ENCODE results near the gene DPP10.

The DPP10 gene

DNA sequence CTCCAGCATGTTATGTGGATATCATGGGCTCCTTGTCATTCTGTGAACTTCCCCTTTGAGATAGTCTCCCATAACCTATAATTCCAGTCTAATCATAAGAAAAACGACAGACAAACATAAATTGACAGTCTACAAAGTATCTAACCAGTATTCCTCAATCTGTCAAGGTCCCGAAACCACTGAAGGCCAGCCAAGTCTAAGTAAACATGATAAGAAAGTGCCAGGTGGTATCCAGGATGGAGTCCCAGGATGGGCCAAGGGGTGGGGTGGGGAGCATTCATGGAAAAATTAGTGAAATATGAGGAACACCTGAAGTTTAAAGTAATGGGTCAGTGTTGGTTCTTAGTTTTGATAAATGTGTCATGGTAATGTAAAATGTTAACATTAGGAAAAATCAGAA, 355.5 kb downstream of the DPP10 start:
- TF ChIP-seq, protein P1, sequence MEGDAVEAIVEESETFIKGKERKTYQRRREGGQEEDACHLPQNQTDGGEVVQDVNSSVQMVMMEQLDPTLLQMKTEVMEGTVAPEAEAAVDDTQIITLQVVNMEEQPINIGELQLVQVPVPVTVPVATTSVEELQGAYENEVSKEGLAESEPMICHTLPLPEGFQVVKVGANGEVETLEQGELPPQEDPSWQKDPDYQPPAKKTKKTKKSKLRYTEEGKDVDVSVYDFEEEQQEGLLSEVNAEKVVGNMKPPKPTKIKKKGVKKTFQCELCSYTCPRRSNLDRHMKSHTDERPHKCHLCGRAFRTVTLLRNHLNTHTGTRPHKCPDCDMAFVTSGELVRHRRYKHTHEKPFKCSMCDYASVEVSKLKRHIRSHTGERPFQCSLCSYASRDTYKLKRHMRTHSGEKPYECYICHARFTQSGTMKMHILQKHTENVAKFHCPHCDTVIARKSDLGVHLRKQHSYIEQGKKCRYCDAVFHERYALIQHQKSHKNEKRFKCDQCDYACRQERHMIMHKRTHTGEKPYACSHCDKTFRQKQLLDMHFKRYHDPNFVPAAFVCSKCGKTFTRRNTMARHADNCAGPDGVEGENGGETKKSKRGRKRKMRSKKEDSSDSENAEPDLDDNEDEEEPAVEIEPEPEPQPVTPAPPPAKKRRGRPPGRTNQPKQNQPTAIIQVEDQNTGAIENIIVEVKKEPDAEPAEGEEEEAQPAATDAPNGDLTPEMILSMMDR (IDR thresholded peaks at IDR 0.05): no peak
- no peak overlapping the region for H3K9ac ChIP-seq
- no peaks in the 10 kb centered on the region for H3K79me2 ChIP-seq
- no peaks in the 10 kb centered on the region for H3K9me3 ChIP-seq (ENCODE audit: control insufficient read depth, low read length)
- H3K4me1 ChIP-seq: no peaks in the 10 kb centered on the region
- H3K36me3 ChIP-seq (ENCODE audit: control insufficient read depth, insufficient read depth, low read length): no peaks in the 10 kb centered on the region
- no peak overlapping the region for H3K27ac ChIP-seq
- H3K4me3 ChIP-seq (ENCODE audit: low read depth, low read length): no peak overlapping the region
- H3K4me2 ChIP-seq (ENCODE audit: low read length): no peak overlapping the region
- H3K27me3 ChIP-seq (ENCODE audit: control insufficient read depth, insufficient read depth, low read length): no peaks in the 10 kb centered on the region
- H2AFZ ChIP-seq: no peak overlapping the region

DNA sequence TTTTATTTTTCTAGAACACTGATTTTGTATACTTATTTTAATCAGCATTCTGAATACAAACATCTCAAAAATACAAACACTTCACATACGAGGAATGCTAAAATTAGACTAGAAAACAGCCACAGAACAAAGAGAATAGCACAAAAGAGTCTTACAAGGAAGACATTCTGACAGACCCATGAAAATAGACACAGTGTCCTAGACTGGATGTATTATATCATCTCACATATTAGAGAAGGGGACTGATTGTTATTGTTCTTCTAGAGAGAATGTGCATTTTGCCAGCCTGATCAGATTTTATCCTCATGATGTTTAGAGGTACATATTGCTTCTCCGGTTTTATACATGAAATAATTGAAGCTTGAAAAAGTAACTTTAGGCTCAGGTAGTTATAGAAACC, 357.9 kb downstream of the DPP10 start:
- TF ChIP-seq, protein P1 (IDR thresholded peaks at IDR 0.05): no peak
- no peaks in the 10 kb centered on the region for H3K4me1 ChIP-seq
- H3K36me3 ChIP-seq (ENCODE audit: control insufficient read depth, insufficient read depth, low read length): no peaks in the 10 kb centered on the region

GRCh38 chr2:114805195-114805594, 362.8 kb downstream of the DPP10 start:
- no peak overlapping the region for H3K4me3 ChIP-seq (ENCODE audit: low read depth, low read length)
- no peak overlapping the region for H3K9ac ChIP-seq
- no peaks in the 10 kb centered on the region for H3K4me1 ChIP-seq
- no peaks in the 10 kb centered on the region for H3K36me3 ChIP-seq (ENCODE audit: control insufficient read depth, insufficient read depth, low read length)
- no peaks in the 10 kb centered on the region for H3K79me2 ChIP-seq
- no peaks in the 10 kb centered on the region for H3K27me3 ChIP-seq (ENCODE audit: control insufficient read depth, insufficient read depth, low read length)
- H3K4me2 ChIP-seq (ENCODE audit: low read length): no peak overlapping the region
- no peaks in the 10 kb centered on the region for H3K9me3 ChIP-seq (ENCODE audit: control insufficient read depth, low read length)
- TF ChIP-seq, protein P1 (IDR thresholded peaks at IDR 0.05): no peak
- H2AFZ ChIP-seq: no peak overlapping the region
- H3K27ac ChIP-seq: no peak overlapping the region

More for the DNA sequence above, 357.9 kb downstream of the DPP10 start:
- Histone ChIP-seq H3K79me2 (no peaks in the 10 kb centered on the region), H3K27ac (no peak overlapping the region), H3K4me2 (ENCODE audit: low read length) (no peak overlapping the region), H2AFZ (no peak overlapping the region), H3K4me3 (ENCODE audit: low read depth, low read length) (no peak overlapping the region), H3K9me3 (ENCODE audit: control insufficient read depth, low read length) (no peaks in the 10 kb centered on the region), H3K9ac (no peak overlapping the region), H3K27me3 (ENCODE audit: control insufficient read depth, insufficient read depth, low read length) (no peaks in the 10 kb centered on the region)

DNA sequence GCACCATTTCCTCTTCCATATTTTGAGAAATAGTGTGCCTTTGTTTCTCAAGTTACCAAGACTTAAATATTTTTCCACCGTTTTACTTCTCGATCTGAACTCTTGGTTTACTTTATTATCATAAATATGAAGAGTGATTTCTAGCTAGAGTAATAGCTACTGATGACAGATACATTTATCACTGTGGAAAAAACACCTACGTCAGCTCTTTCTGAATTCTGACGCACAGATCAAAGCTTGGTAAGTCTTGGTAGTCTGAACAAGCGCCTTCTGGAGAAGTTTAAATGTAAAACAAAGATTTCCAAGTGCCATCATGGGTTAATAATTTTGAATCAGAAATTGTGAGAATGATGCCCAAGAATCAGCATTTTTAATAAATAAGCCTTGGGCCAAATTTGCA, 367.7 kb downstream of the DPP10 start:
- H3K4me2 ChIP-seq (ENCODE audit: low read length): no peak overlapping the region
- H3K4me3 ChIP-seq (ENCODE audit: low read depth, low read length): no peak overlapping the region
- H3K9ac ChIP-seq: no peak overlapping the region
- H3K79me2 ChIP-seq: no peaks in the 10 kb centered on the region
- no peak overlapping the region for H2AFZ ChIP-seq
- TF ChIP-seq, protein P1 (IDR thresholded peaks at IDR 0.05): no peak
- no peak overlapping the region for H3K27ac ChIP-seq
- H3K9me3 ChIP-seq (ENCODE audit: control insufficient read depth, low read length): no peaks in the 10 kb centered on the region
- H3K4me1 ChIP-seq: no peaks in the 10 kb centered on the region
- H3K36me3 ChIP-seq (ENCODE audit: control insufficient read depth, insufficient read depth, low read length): no peaks in the 10 kb centered on the region
- H3K27me3 ChIP-seq (ENCODE audit: control insufficient read depth, insufficient read depth, low read length): no peaks in the 10 kb centered on the region

GRCh38 chr2:114812261-114812660, 369.8 kb downstream of the DPP10 start:
- H3K9ac ChIP-seq: no peak overlapping the region
- no peak overlapping the region for H2AFZ ChIP-seq
- TF ChIP-seq, protein P1 (IDR thresholded peaks at IDR 0.05): no peak
- no peak overlapping the region for H3K4me2 ChIP-seq (ENCODE audit: low read length)
- H3K4me1 ChIP-seq: no peaks in the 10 kb centered on the region
- no peak overlapping the region for H3K4me3 ChIP-seq (ENCODE audit: low read depth, low read length)
- no peak overlapping the region for H3K27ac ChIP-seq
- no peaks in the 10 kb centered on the region for H3K36me3 ChIP-seq (ENCODE audit: control insufficient read depth, insufficient read depth, low read length)
- H3K9me3 ChIP-seq (ENCODE audit: control insufficient read depth, low read length): no peaks in the 10 kb centered on the region
- H3K79me2 ChIP-seq: no peaks in the 10 kb centered on the region
- no peaks in the 10 kb centered on the region for H3K27me3 ChIP-seq (ENCODE audit: control insufficient read depth, insufficient read depth, low read length)

Data from parathyroid adenoma (tissue), 2 donors.